A549 treated with Hydrocortisone at 1 μM for 4 hours (cell line): Measurements from ENCODE around the gene C17orf100. TPM values are rescaled to one million over a fixed set of nuclear protein-coding genes. Genes with fewer than 3 reads are reported as not detected.

Experiments
- total RNA-seq: library from RNA; stranded (reverse); fragments of 200-300 nt; extraction: Qiagen RNA extraction; gene quantifications from 5 replicates; pipeline ENCODE4 v1.2.3, GENCODE V29; 2022

Gene C17orf100
- total RNA-seq, result 1.8 to 3.3 TPM (median 2.8 TPM) in 5 replicates

GRCh38 chr17:6651354-6651918, at the start of gene C17orf100, which contains the start of gene MED31:
C17orf100 (plus strand) TSS chr17:6651762; CDS start chr17:6651914, 152 bp downstream.
MED31 (minus strand) TSS chr17:6651605; CDS start chr17:6651528, 77 bp downstream.

GRCh38 chr17:6640536-6641246, 10.9 kb upstream of the C17orf100 start, which contains the start of the genes KIAA0753 and TXNDC17:
KIAA0753 (minus strand) TSS chr17:6640711; CDS start chr17:6635103, 5,608 bp downstream.
TXNDC17 (plus strand) TSS chr17:6641060; CDS start chr17:6641083, 23 bp downstream.

Other genes starting within 250 kb of the C17orf100 start
- gene AIPL1, start 216.6 kb upstream of the C17orf100 start, total RNA-seq, result not detected in 5 replicates
- 41.3 to 51.1 TPM (median 48.2 TPM) in 5 replicates for gene PIMREG, start 207.3 kb upstream of the C17orf100 start, total RNA-seq
- 1.7 to 2.8 TPM (median 2.1 TPM) in 5 replicates for gene PITPNM3, start 95.2 kb upstream of the C17orf100 start, total RNA-seq
- 19.5 to 22.4 TPM (median 20.3 TPM) in 5 replicates for gene KIAA0753, start 11.1 kb upstream of the C17orf100 start, total RNA-seq
- gene TXNDC17, start 10.7 kb upstream of the C17orf100 start, total RNA-seq, result 410 to 467 TPM (median 430 TPM) in 5 replicates
- gene MED31, start 157 bp upstream of the C17orf100 start, total RNA-seq, result 18.2 to 34.0 TPM (median 30.4 TPM) in 5 replicates
- 0.13 to 0.47 TPM (median 0.15 TPM) in 5 replicates for gene SLC13A5, start 61.6 kb downstream of the C17orf100 start, total RNA-seq
- not detected in 5 replicates for gene XAF1, start 104.3 kb downstream of the C17orf100 start, total RNA-seq
- not detected in 5 replicates for gene FBXO39, start 124.5 kb downstream of the C17orf100 start, total RNA-seq
- 0.03 to 0.27 TPM (median 0.16 TPM) in 5 replicates for gene TEKT1, start 180.0 kb downstream of the C17orf100 start, total RNA-seq